Bronchial epithelial cell (primary cell): ENCODE results near the gene SIRT7. TPM values are rescaled to one million over a fixed set of nuclear protein-coding genes. Genes with fewer than 3 reads are reported as not detected.

ENCODE experiments used
- DNase-seq: peaks from one replicate; pipeline ENCODE4 v3.0.0-alpha.2; 2010; ENCODE audit warnings: low read depth
- FAIRE-seq: peaks from 2 replicates; lab custom pipeline; 2011; peaks lifted over from hg19 to GRCh38; lab: Jason Lieb, UNC
- H3K27me3 ChIP-seq: 2 replicates; pipeline ENCODE4 v1.5.1; 2011; ENCODE audit warnings: low read length; ENCODE audit not compliant: control insufficient read depth, insufficient read depth
- H3K36me3 ChIP-seq: 2 replicates; pipeline ENCODE4 v1.5.1; 2011; ENCODE audit warnings: low read length; ENCODE audit not compliant: control insufficient read depth, insufficient read depth
- H3K4me3 ChIP-seq: 2 replicates; pipeline ENCODE4 v1.5.1; 2011; ENCODE audit warnings: mild to moderate bottlenecking, low read depth, low read length, control low read depth
- CTCF ChIP-seq: IDR thresholded peaks from 2 replicates; pipeline ENCODE4 v1.5.1; 2011; ENCODE audit warnings: mild to moderate bottlenecking, moderate library complexity, low read length, control low read depth, inconsistent platforms; ENCODE audit not compliant: insufficient read depth, severe bottlenecking
- total RNA-seq: library from RNA; depleted of rRNA; stranded (reverse); fragments of >200 nt; gene quantifications from 2 replicates; pipeline ENCODE4 v1.2.1, GENCODE V29; 2014

Gene SIRT7
- total RNA-seq, 1 donor from 2014 or later, result 48.4 TPM

- Histone ChIP-seq H3K27me3 (no peaks in the 10 kb centered on the region), H3K4me3 (peak overlapping the region; percentile 72), H3K36me3 (peaks cover 5% of the 10 kb centered on the region)
- DNase-seq, result peak; percentile 40
- FAIRE-seq, result no peak
- no peak for TF ChIP-seq CTCF
Observed at GRCh38 chr17:81926451-81927151, 8.6 kb upstream of the SIRT7 start.

GRCh38 chr17:81925860-81926450 lies 8.0 kb upstream of the SIRT7 start:
- DNase-seq (no peak), FAIRE-seq (no peak)
- Histone ChIP-seq H3K4me3 (peak overlapping the region; percentile 72), H3K36me3 (peaks cover 8% of the 10 kb centered on the region), H3K27me3 (no peaks in the 10 kb centered on the region)
- TF ChIP-seq CTCF, result no peak

- FAIRE-seq, result no peak
- Histone ChIP-seq H3K4me3 (no peak overlapping the region), H3K27me3 (no peaks in the 10 kb centered on the region), H3K36me3 (peaks cover 11% of the 10 kb centered on the region)
- no peak for DNase-seq
- TF ChIP-seq CTCF, result no peak
Observed at GRCh38 chr17:81924557-81925532, 6.9 kb upstream of the SIRT7 start.

- H3K4me3 ChIP-seq, result peak overlapping the region; percentile 31
- H3K27me3 ChIP-seq, result no peaks in the 10 kb centered on the region
- peaks cover 13% of the 10 kb centered on the region for H3K36me3 ChIP-seq
- DNase-seq, result peak; percentile 38
- no peak for FAIRE-seq
- peak; percentile 2 for TF ChIP-seq CTCF
Observed at GRCh38 chr17:81923302-81924260, 5.6 kb upstream of the SIRT7 start.
